GM12801 (cell line): ENCODE measurements around the gene LUC7L3.

Experiments
- CTCF ChIP-seq: IDR thresholded peaks from one replicate; pipeline ENCODE4 v1.5.1; 2011; ENCODE audit warnings: control low read depth; ENCODE audit not compliant: insufficient read length; ENCODE audit errors: extremely low read depth

LUC7L3 gene

GRCh38 chr17:50725769-50726655 is 6.6 kb downstream of the LUC7L3 start:
- TF ChIP-seq CTCF = no peak

- TF ChIP-seq CTCF = no peak
Measured at GRCh38 chr17:50728112-50728429, 8.7 kb downstream of the LUC7L3 start.

- no peak for TF ChIP-seq CTCF
Measured at GRCh38 chr17:50728881-50729765, 9.7 kb downstream of the LUC7L3 start.

GRCh38 chr17:50731575-50732460 is 12.4 kb downstream of the LUC7L3 start:
- TF ChIP-seq CTCF = no peak

GRCh38 chr17:50735287-50735686 is 15.9 kb downstream of the LUC7L3 start:
- TF ChIP-seq CTCF = no peak

- TF ChIP-seq CTCF = no peak
Measured at GRCh38 chr17:50737118-50737698, 17.8 kb downstream of the LUC7L3 start.
